Lung (tissue), 12 donors: ENCODE measurements around the gene ZNF280A. TPM values are rescaled to one million over a fixed set of nuclear protein-coding genes. Genes with fewer than 3 reads are reported as not detected.
A peak's percentile ranks its signal among the peaks of the same experiment; 100 is the strongest.

ENCODE experiments used
- ATAC-seq: fragments of 200-7000 bp; cut with Tn5 transposase; one replicate; pipeline ENCODE4 v1.9.1; 2020; ENCODE audit warnings: moderate number of reproducible peaks; ENCODE audit not compliant: insufficient read depth, low FRiP score
- DNase-seq, 3 donors: peaks; one replicate each; pipeline ENCODE4 v3.0.0-alpha.2; 2013 to 2017
- H3K27ac ChIP-seq, 2 donors: one replicate each; pipeline ENCODE4 v1.5.1; 2013; ENCODE audit warnings: mild to moderate bottlenecking in 2 of 2, moderate library complexity in 2 of 2, control low read depth in 1 of 2, inconsistent platforms in 1 of 2, low read depth in 1 of 2, low read length in 1 of 2
- H3K27me3 ChIP-seq, 3 donors: one replicate each; pipeline ENCODE4 v1.5.1; 2013; ENCODE audit warnings: low read length in 2 of 3; ENCODE audit not compliant: control insufficient read depth in 3 of 3, insufficient read depth in 3 of 3
- H3K36me3 ChIP-seq, 4 donors: one replicate each; pipeline ENCODE4 v1.5.1; 2013; ENCODE audit warnings: low read length in 4 of 4, mild to moderate bottlenecking in 1 of 4, moderate library complexity in 1 of 4; ENCODE audit not compliant: control insufficient read depth in 4 of 4, insufficient read depth in 4 of 4
- H3K4me1 ChIP-seq, 5 donors: one replicate each; pipeline ENCODE4 v1.5.1; 2013; ENCODE audit warnings: low read length in 5 of 5, mild to moderate bottlenecking in 2 of 5, moderate library complexity in 1 of 5; ENCODE audit not compliant: control insufficient read depth in 5 of 5, insufficient read depth in 5 of 5
- H3K4me3 ChIP-seq: one replicate; pipeline ENCODE4 v1.5.1; 2013; ENCODE audit warnings: mild to moderate bottlenecking, control low read depth, moderate library complexity
- H3K9ac ChIP-seq, 2 donors: one replicate each; pipeline ENCODE4 v1.5.1; 2013; ENCODE audit warnings: low read length in 2 of 2, control low read depth in 1 of 2; ENCODE audit not compliant: insufficient read depth in 1 of 2
- H3K9me3 ChIP-seq, 4 donors: one replicate each; pipeline ENCODE4 v1.5.1; 2013; ENCODE audit warnings: low read length in 3 of 4, mild to moderate bottlenecking in 1 of 4, moderate library complexity in 1 of 4; ENCODE audit not compliant: control insufficient read depth in 4 of 4, insufficient read depth in 3 of 4
- WGBS, 2 donors: extraction: QIAGEN DNeasy Blood & Tissue Kit; methylation state at CpG; one replicate each; pipeline ENCODE4 v1.1.7; 2013; 5-methylcytosine and 5-hydroxymethylcytosine counted together
- polyA plus RNA-seq, 2 donors: library from polyadenylated mRNA; stranded (reverse); fragments of 200-250 nt; gene quantifications; one replicate each; pipeline ENCODE4 v1.2.1, GENCODE V29; 2013
- total RNA-seq, 2 donors: library from RNA; depleted of rRNA in 1 of 2; stranded (reverse); fragments of >200 nt in 1 of 2; gene quantifications; one replicate each; pipeline ENCODE4 v1.2.1, GENCODE V29; 2014 to 2021
- TF ChIP-seq, protein P1 (sequence below): IDR thresholded peaks from 2 replicates; pipeline ENCODE4 v1.5.1; 2012; ENCODE audit warnings: mild to moderate bottlenecking; ENCODE audit errors: control extremely low read depth, extremely low read depth
- donor health status: control.
- donor health status: control.
- donor health status: Bipolar disorder and iron deficiency.
- donor health status: healthy.
- donor health status: DM: yes; HTN: yes; CAD: no.

Gene ZNF280A
- total and polyA plus RNA-seq, 4 donors: not detected

DNA sequence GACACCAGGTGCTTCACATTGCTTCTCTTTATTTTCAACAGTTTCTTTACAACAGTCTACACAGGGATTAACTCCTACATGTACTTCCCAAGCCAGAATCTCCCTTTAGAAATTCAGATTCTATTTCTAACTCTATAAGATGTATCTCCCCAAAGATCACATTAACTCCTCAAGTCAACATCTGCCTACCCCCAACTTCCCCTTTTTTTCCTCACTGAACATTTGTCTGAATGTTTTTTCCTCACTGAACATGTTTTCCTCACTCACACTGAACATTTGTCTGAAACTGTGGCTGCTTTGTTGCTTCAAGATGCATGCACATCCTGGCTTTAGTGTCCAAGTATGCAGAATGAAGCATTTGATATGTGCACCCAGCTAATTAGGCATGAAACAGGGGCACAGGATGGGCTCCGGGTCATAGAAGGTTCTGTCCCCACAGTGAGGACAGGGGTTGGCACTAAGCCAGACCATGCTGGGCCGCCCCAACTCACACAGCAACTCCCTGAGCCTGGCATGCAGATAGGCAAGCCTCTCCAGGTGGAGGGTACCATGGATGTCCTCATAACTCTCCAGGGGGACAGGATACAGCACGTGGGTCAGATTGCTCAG, 27.7 kb upstream of the ZNF280A start:
- H3K9me3 ChIP-seq: no peaks in the 10 kb centered on the region
- no peak for DNase-seq
- no peaks in the 10 kb centered on the region for H3K4me1 ChIP-seq
- H3K36me3 ChIP-seq: no peaks in the 10 kb centered on the region
- H3K9ac ChIP-seq: no peak overlapping the region
- no peak overlapping the region for H3K27ac ChIP-seq
- H3K27me3 ChIP-seq: no peaks in the 10 kb centered on the region
- WGBS, 2 donors: 21 to 32% methylated on average over 3 of the region's 3 CpGs
- ATAC-seq: no peak
- H3K4me3 ChIP-seq: no peak overlapping the region
- TF ChIP-seq, protein P1, sequence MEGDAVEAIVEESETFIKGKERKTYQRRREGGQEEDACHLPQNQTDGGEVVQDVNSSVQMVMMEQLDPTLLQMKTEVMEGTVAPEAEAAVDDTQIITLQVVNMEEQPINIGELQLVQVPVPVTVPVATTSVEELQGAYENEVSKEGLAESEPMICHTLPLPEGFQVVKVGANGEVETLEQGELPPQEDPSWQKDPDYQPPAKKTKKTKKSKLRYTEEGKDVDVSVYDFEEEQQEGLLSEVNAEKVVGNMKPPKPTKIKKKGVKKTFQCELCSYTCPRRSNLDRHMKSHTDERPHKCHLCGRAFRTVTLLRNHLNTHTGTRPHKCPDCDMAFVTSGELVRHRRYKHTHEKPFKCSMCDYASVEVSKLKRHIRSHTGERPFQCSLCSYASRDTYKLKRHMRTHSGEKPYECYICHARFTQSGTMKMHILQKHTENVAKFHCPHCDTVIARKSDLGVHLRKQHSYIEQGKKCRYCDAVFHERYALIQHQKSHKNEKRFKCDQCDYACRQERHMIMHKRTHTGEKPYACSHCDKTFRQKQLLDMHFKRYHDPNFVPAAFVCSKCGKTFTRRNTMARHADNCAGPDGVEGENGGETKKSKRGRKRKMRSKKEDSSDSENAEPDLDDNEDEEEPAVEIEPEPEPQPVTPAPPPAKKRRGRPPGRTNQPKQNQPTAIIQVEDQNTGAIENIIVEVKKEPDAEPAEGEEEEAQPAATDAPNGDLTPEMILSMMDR: no peak

DNA sequence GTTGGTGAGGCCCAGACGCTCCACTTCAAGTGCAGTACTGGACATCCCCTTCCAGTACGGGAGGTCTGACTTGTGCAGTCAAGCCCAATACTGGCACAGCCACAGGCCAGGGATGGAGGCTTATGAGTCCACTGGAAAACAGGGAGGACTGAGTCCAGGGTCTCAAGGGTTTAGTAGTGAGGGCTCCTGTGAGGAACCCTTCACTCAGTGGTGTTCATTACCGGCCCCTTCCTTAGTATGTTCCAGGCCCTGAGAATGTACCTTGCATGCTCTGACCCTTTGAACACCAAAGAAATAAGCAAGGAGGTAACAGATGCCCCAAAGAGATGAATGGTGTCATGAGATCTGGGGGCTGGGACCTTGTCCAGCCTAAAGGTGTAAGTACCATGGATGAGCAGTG, 27.2 kb upstream of the ZNF280A start:
- Histone ChIP-seq H3K4me3 (no peak overlapping the region), H3K9me3 (no peaks in the 10 kb centered on the region), H3K9ac (no peak overlapping the region), H3K27ac (no peak overlapping the region), H3K27me3 (no peaks in the 10 kb centered on the region), H3K36me3 (no peaks in the 10 kb centered on the region), H3K4me1 (no peaks in the 10 kb centered on the region)
- WGBS, 2 donors: 84 to 96% methylated on average over 3 of the region's 3 CpGs
- TF ChIP-seq, protein P1: no peak
- no peak for DNase-seq
- ATAC-seq: no peak

DNA sequence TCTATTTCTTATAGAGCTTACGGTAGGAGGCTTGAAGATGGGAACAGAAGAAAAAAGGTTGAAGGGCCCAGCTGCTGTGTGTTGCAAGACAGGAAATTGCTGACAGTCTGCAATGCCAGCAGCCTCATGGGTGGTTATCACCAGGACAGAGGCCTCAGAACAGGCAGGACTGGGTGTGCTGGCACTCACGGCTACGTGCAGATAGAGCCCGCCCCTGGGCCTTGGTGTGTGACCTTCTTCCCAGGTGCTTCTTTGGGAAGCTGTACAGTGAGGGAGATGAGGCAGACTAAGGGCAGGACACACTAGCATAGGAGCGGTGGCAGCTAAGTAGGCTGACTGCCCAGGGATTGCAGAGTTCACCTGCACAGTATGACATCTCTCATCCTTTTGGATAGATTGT, 26.4 kb upstream of the ZNF280A start:
- no peak overlapping the region for H3K4me3 ChIP-seq
- H3K27me3 ChIP-seq: no peaks in the 10 kb centered on the region
- no peaks in the 10 kb centered on the region for H3K36me3 ChIP-seq
- no peaks in the 10 kb centered on the region for H3K4me1 ChIP-seq
- TF ChIP-seq, protein P1: no peak
- ATAC-seq: no peak
- H3K9ac ChIP-seq: no peak overlapping the region
- peak in 1 of 3 donors; percentile 37 for DNase-seq
- 22 to 40% methylated on average over 5 of the region's 5 CpGs for WGBS, 2 donors
- H3K9me3 ChIP-seq: no peaks in the 10 kb centered on the region
- H3K27ac ChIP-seq: no peak overlapping the region

DNA sequence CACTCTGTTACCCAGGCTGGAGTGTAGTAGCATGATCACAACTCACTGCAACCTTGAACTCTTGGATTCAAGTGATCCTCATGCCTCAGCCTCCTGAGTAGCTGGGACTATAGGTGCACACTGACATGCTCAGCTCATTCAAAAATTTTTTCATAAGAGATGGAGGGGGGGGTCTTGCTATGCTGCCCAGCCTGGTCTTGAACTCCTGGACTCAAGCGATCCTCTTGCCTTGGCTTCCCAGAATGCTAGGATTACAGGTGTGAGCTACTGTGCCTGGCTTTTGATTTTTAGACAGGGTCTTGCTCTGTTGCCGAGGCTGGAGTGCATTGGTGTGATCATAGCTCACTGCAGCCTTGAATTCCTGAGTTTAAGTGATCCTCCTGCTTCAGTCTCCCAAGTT, 25.0 kb upstream of the ZNF280A start:
- Histone ChIP-seq H3K4me1 (no peaks in the 10 kb centered on the region), H3K36me3 (no peaks in the 10 kb centered on the region), H3K9me3 (peaks cover 0 to 3% (median 0%) of the 10 kb centered on the region in 4 donors), H3K27me3 (no peaks in the 10 kb centered on the region), H3K9ac (no peak overlapping the region), H3K4me3 (no peak overlapping the region), H3K27ac (no peak overlapping the region)
- no peak for ATAC-seq
- TF ChIP-seq, protein P1: no peak
- 86 to 88% methylated on average over 2 of the region's 2 CpGs for WGBS, 2 donors
- DNase-seq: no peak
